Measurements from ENCODE around the gene KCNQ1. TPM values are rescaled to one million over a fixed set of nuclear protein-coding genes. Genes with fewer than 3 reads are reported as not detected.

Gene KCNQ1
- total and polyA plus RNA-seq, 9 of the 15 experiments (the other 6 are each of a cell fraction or from before 2014, with no cell fraction given): 0.44 TPM; not detected in 8

DNA sequence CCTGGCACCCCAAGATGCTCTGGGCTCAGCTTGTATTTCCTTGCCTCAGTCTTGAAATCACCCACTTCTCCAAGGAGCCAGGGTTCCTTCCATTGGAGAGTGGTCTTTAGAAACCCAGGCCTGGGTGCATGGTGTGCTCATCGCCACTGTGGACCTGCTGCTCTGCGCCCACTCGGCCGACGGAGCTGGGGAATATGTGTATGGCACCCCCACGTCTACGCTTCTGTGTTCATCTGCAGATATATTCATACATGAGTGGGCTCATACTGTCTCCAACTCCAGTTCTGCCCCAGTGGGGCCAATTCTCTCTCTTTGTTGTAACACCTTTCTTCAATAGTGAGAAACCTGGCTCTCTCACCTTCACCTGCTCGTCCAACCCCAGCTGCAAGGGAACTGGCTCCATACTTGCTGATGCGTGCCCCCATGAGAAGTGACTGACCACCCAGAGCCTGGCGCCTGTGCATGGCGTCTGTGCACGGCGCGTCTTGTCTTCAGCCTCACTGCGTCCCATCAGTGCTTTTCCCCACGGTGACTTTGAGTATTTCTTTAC, 39.8 kb downstream of the KCNQ1 start (continued):
- TF ChIP-seq, protein P1, sequence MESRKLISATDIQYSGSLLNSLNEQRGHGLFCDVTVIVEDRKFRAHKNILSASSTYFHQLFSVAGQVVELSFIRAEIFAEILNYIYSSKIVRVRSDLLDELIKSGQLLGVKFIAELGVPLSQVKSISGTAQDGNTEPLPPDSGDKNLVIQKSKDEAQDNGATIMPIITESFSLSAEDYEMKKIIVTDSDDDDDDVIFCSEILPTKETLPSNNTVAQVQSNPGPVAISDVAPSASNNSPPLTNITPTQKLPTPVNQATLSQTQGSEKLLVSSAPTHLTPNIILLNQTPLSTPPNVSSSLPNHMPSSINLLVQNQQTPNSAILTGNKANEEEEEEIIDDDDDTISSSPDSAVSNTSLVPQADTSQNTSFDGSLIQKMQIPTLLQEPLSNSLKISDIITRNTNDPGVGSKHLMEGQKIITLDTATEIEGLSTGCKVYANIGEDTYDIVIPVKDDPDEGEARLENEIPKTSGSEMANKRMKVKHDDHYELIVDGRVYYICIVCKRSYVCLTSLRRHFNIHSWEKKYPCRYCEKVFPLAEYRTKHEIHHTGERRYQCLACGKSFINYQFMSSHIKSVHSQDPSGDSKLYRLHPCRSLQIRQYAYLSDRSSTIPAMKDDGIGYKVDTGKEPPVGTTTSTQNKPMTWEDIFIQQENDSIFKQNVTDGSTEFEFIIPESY (CRISPR knock-in tag; IDR thresholded peaks at IDR 0.05): no peak
- TF ChIP-seq U2AF2 (optimal IDR thresholded peaks at IDR 0.05; ENCODE audit: low read depth, low read length): no peak
- TF ChIP-seq, protein P2, sequence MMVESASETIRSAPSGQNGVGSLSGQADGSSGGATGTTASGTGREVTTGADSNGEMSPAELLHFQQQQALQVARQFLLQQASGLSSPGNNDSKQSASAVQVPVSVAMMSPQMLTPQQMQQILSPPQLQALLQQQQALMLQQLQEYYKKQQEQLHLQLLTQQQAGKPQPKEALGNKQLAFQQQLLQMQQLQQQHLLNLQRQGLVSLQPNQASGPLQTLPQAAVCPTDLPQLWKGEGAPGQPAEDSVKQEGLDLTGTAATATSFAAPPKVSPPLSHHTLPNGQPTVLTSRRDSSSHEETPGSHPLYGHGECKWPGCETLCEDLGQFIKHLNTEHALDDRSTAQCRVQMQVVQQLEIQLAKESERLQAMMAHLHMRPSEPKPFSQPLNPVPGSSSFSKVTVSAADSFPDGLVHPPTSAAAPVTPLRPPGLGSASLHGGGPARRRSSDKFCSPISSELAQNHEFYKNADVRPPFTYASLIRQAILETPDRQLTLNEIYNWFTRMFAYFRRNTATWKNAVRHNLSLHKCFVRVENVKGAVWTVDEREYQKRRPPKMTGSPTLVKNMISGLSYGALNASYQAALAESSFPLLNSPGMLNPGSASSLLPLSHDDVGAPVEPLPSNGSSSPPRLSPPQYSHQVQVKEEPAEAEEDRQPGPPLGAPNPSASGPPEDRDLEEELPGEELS (CRISPR knock-in tag; IDR thresholded peaks at IDR 0.05; ENCODE audit: borderline replicate concordance): no peak
- TF ChIP-seq ZFPM2 (CRISPR knock-in tag; IDR thresholded peaks at IDR 0.05): no peak
- TF ChIP-seq BDP1 (IDR thresholded peaks at IDR 0.05; ENCODE audit: insufficient read depth, insufficient read length): no peak
- TF ChIP-seq FIP1L1 (IDR thresholded peaks at IDR 0.05; ENCODE audit: low read depth, low read length, poor library complexity, severe bottlenecking): no peak
- TF ChIP-seq SMC3 (conservative IDR thresholded peaks at IDR 0.05; ENCODE audit: insufficient read depth, low read depth, low read length): no peak
